ENCODE results near the gene RNF43.

The RNF43 gene

DNA sequence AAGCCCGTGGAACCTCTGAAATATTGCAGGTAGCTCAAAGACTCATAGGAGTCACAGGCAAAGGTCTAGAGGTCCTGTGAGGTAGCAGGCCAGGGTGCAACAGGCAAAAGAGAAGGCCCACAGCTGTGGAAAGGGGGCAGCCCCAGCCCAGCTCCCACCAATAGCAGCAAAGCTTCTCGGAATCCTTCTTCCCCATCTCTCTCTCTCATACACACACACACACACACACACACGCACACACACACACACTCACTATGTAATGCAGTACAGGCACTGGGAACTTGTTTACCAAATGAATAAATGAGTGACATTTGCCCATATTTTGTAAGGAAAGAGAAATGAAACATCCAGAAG, 48.5 kb downstream of the RNF43 start:
- Histone ChIP-seq H3K4me3 (ENCODE audit: low read depth, low read length) (no peak overlapping the region), H3K9ac (ENCODE audit: low read length) (no peak overlapping the region), H3K23ac (ENCODE audit: low read length) (no peak overlapping the region), H3K9me3 (ENCODE audit: insufficient read depth, low read depth, low read length) (no peaks in the 10 kb centered on the region), H2AFZ (ENCODE audit: insufficient read depth, low read length, poor library complexity) (no peak overlapping the region), H2BK5ac (ENCODE audit: low read depth, low read length, poor library complexity) (no peak overlapping the region), H4K8ac (ENCODE audit: low read depth, low read length) (no peak overlapping the region), H4K12ac (ENCODE audit: low read depth, low read length) (no peak overlapping the region), H3K14ac (ENCODE audit: low read length) (no peak overlapping the region), H2BK120ac (ENCODE audit: insufficient read depth, low read length, poor library complexity) (no peak overlapping the region), H3K27ac (ENCODE audit: low read depth, low read length) (no peak overlapping the region), H3K79me1 (ENCODE audit: low read length) (peaks cover 12% of the 10 kb centered on the region), H2AK5ac (ENCODE audit: low read length) (no peak overlapping the region), H3K4me1 (ENCODE audit: control insufficient read depth in 1 of 2, insufficient read depth in 2 of 2, low read length in 2 of 2) (peaks cover 25% of the 10 kb centered on the region in 2 experiments), H2BK12ac (ENCODE audit: low read length) (no peak overlapping the region), H3K27me3 (ENCODE audit: insufficient read depth, low read length) (no peaks in the 10 kb centered on the region), H3K4ac (ENCODE audit: low read depth, low read length) (no peak overlapping the region), H3K36me3 (ENCODE audit: control insufficient read depth in 1 of 2, insufficient read depth in 2 of 2, low read length in 2 of 2) (no peaks in the 10 kb centered on the region), H3K18ac (ENCODE audit: low read length) (no peak overlapping the region), H3K79me2 (ENCODE audit: control insufficient read depth, insufficient read depth, low read length, poor library complexity) (no peaks in the 10 kb centered on the region), H4K91ac (ENCODE audit: low read depth, low read length) (no peak overlapping the region), H3K4me2 (ENCODE audit: low read length) (no peak overlapping the region)
- WGBS (ENCODE audit: extremely low coverage, insufficient coverage, insufficient read length): no CpG with 5 or more reads among the region's 3 CpGs
- no peak for DNase-seq

Measured in trophoblast cell (in vitro differentiated cells and primary cell).